ENCODE results near the gene DNAJB14. TPM values are rescaled to one million over a fixed set of nuclear protein-coding genes. Genes with fewer than 3 reads are reported as not detected.

Gene DNAJB14
- total RNA-seq, 1 donor from 2014 or later = 32.1 TPM

- Histone ChIP-seq H3K27me3 (ENCODE audit: control insufficient read depth, insufficient read depth, low read length) (no peaks in the 10 kb centered on the region), H3K36me3 (ENCODE audit: control insufficient read depth, insufficient read depth, low read length) (peaks cover 4% of the 10 kb centered on the region), H3K4me3 (ENCODE audit: low read depth, low read length) (no peak overlapping the region)
- no peak for FAIRE-seq
- no peak for DNase-seq (ENCODE audit: low read depth)
- TF ChIP-seq CTCF (IDR thresholded peaks at IDR 0.05; ENCODE audit: insufficient read depth, low read length, severe bottlenecking) = no peak
These were observed 31.0 kb downstream of the DNAJB14 start for GRCh38 chr4:99915449-99915848.

GRCh38 chr4:99894998-99895397, 51.4 kb downstream of the DNAJB14 start:
- Histone ChIP-seq H3K36me3 (ENCODE audit: control insufficient read depth, insufficient read depth, low read length) (no peaks in the 10 kb centered on the region), H3K27me3 (ENCODE audit: control insufficient read depth, insufficient read depth, low read length) (no peaks in the 10 kb centered on the region), H3K4me3 (ENCODE audit: low read depth, low read length) (no peak overlapping the region)
- no peak for TF ChIP-seq CTCF (IDR thresholded peaks at IDR 0.05; ENCODE audit: insufficient read depth, low read length, severe bottlenecking)
- no peak for FAIRE-seq
- DNase-seq (ENCODE audit: low read depth) = no peak

GRCh38 chr4:99894161-99894997, 52.0 kb downstream of the DNAJB14 start, which contains the start of gene LAMTOR3:
Gene LAMTOR3, minus strand, starts transcription at chr4:99894427. Its CDS starts 464 bp downstream, at chr4:99893963.
- DNase-seq (ENCODE audit: low read depth) (peak; percentile 85), FAIRE-seq (no peak)
- TF ChIP-seq CTCF (IDR thresholded peaks at IDR 0.05; ENCODE audit: insufficient read depth, low read length, severe bottlenecking) = no peak
- H3K36me3 ChIP-seq (ENCODE audit: control insufficient read depth, insufficient read depth, low read length) = no peaks in the 10 kb centered on the region
- H3K27me3 ChIP-seq (ENCODE audit: control insufficient read depth, insufficient read depth, low read length) = no peaks in the 10 kb centered on the region
- peak within 1 kb of the TSS; percentile 92 for H3K4me3 ChIP-seq (ENCODE audit: low read depth, low read length)

GRCh38 chr4:99893839-99894160, 52.6 kb downstream of the DNAJB14 start:
- Histone ChIP-seq H3K36me3 (ENCODE audit: control insufficient read depth, insufficient read depth, low read length) (no peaks in the 10 kb centered on the region), H3K4me3 (ENCODE audit: low read depth, low read length) (peak overlapping the region; percentile 92), H3K27me3 (ENCODE audit: control insufficient read depth, insufficient read depth, low read length) (no peaks in the 10 kb centered on the region)
- no peak for FAIRE-seq
- no peak for TF ChIP-seq CTCF (IDR thresholded peaks at IDR 0.05; ENCODE audit: insufficient read depth, low read length, severe bottlenecking)
- DNase-seq (ENCODE audit: low read depth) = no peak

GRCh38 chr4:99893029-99893428, 53.4 kb downstream of the DNAJB14 start:
- FAIRE-seq = no peak
- Histone ChIP-seq H3K4me3 (ENCODE audit: low read depth, low read length) (peak overlapping the region; percentile 92), H3K27me3 (ENCODE audit: control insufficient read depth, insufficient read depth, low read length) (no peaks in the 10 kb centered on the region), H3K36me3 (ENCODE audit: control insufficient read depth, insufficient read depth, low read length) (no peaks in the 10 kb centered on the region)
- no peak for DNase-seq (ENCODE audit: low read depth)
- TF ChIP-seq CTCF (IDR thresholded peaks at IDR 0.05; ENCODE audit: insufficient read depth, low read length, severe bottlenecking) = no peak

GRCh38 chr4:99891351-99891750, 55.1 kb downstream of the DNAJB14 start:
- FAIRE-seq (no peak), DNase-seq (ENCODE audit: low read depth) (no peak)
- TF ChIP-seq CTCF (IDR thresholded peaks at IDR 0.05; ENCODE audit: insufficient read depth, low read length, severe bottlenecking) = no peak
- no peak overlapping the region for H3K4me3 ChIP-seq (ENCODE audit: low read depth, low read length)
- H3K27me3 ChIP-seq (ENCODE audit: control insufficient read depth, insufficient read depth, low read length) = no peaks in the 10 kb centered on the region
- no peaks in the 10 kb centered on the region for H3K36me3 ChIP-seq (ENCODE audit: control insufficient read depth, insufficient read depth, low read length)

Measured in bronchial epithelial cell (primary cell).